ENCODE measurements around the gene KLHL30.

The KLHL30 gene, protein sequence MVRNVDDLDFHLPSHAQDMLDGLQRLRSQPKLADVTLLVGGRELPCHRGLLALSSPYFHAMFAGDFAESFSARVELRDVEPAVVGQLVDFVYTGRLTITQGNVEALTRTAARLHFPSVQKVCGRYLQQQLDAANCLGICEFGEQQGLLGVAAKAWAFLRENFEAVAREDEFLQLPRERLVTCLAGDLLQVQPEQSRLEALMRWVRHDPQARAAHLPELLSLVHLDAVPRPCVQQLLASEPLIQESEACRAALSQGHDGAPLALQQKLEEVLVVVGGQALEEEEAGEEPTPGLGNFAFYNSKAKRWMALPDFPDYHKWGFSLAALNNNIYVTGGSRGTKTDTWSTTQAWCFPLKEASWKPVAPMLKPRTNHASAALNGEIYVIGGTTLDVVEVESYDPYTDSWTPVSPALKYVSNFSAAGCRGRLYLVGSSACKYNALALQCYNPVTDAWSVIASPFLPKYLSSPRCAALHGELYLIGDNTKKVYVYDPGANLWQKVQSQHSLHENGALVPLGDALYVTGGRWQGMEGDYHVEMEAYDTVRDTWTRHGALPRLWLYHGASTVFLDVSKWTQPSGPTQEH

DNA sequence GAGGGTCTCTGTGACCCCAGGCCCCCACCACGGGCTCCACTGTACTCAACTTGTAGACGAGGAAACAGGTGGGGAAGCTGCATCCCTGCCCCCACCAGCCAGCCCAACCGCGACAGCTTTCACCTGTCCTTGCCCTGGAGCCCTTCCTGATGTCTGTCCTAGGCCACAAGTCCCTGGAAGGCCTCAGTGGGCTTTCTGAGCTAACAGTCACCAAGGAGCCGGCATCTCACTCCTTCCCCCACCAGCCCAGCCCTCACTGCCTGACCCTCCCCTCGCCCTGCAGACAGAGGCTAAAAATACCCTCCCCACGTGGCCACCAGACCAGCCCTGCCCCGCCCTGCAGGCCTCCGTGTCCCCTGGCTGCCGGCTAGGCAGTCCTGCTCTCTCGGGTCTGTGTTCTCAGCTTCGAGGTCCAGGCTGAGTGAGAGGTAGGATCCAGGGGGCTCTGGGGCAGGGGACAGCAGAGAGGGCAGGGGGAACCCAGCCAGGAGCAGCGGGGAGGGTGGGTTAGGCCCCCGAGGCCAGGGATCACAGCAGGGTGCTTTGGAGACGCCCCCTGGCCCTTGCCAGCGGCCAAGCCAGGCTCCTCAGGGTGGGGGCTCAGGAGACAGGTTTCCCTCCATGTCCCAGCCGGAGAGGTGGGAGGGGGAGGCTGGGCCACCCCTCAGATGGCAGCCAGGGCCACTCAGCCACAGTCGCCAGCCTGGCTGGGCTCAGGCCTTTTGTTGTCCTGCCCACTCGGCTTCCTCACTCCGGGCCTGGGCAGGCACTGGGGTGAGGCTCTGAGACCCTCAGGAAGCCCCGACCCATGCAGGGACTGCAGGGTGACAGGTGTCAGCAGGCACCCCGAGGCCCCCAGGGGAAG lies at the start of gene KLHL30:
TSS of gene KLHL30 (plus strand) at position 338 of the 865 bp plus-strand sequence. CDS start 2,087 bp downstream, outside the sequence.
- no peak for DNase-seq

DNA sequence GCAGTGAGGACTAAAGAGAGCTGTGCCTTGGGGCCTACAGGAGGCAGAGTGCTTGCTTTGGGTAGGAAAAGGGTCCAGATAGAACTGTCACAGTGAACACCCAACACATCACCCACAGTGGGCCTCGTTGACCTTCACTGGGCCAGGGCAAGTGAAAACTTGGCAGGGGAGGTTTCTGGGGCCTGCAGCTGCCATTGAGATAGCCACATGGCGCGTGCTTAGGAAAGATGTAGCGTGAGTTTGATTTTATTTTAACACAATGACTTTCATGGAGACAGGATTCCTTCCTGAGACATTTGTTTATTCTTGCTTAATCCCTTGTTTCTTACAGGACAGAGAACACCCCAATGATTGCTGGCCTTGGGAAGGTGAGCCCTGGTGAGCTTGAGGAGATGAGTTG lies 47.6 kb upstream of the KLHL30 start:
- DNase-seq = no peak

DNA sequence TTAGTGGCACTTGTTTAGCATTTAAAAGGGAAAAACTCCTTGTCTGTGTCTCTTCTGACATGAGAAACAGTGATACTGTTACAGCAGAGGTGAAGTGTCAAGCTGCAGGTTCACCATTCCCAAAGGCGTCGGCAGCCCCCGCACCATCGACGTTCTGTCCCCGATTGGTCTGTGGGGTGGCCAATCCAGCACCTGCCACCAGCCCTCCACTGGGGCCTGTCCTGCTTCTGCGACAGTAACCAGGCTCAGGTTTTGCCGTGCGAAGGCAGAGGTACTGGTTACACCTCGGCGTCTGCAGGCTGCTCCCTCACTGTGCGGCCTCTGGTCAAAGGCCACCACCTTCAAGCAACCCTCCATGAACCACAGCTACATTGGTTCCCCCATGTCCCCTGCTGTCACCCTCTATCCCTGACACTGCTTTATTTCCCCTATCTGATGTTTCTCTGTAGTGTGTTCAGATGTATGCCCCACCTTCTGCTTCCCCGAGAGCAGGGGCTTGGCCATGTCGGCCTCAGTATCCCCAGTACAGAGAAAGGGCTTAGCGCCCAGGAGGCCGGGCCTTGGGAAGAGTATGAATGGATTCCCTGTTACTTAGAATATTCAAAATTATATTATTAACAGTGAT lies 46.9 kb upstream of the KLHL30 start:
- DNase-seq = no peak

DNA sequence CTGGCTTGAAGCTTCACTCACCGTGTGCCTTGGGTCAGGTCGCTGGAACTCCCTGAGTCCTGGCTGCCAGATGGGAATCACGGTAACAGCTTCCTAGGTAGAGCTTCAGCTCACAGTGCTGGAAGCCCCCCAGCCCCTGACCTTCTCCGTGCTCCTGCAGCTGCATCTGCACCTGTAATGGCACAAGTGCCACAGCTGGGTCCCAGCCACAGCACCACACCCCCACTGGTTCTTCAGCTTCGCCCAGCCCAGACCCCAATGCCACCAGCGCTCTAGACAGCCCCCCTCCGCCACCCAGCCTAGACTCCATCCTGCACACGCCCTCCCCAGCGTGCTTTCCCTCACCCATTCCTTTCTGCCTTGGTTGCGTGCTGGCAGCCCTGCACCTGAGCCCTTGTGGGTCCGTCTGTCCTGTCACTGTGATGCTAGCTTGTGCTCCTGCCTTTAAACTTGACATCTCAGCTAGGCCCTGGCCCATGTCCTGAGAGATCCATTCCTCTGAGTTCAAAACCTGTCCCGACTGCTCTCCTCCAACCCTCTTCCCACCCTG lies 45.9 kb upstream of the KLHL30 start:
- DNase-seq = no peak

DNA sequence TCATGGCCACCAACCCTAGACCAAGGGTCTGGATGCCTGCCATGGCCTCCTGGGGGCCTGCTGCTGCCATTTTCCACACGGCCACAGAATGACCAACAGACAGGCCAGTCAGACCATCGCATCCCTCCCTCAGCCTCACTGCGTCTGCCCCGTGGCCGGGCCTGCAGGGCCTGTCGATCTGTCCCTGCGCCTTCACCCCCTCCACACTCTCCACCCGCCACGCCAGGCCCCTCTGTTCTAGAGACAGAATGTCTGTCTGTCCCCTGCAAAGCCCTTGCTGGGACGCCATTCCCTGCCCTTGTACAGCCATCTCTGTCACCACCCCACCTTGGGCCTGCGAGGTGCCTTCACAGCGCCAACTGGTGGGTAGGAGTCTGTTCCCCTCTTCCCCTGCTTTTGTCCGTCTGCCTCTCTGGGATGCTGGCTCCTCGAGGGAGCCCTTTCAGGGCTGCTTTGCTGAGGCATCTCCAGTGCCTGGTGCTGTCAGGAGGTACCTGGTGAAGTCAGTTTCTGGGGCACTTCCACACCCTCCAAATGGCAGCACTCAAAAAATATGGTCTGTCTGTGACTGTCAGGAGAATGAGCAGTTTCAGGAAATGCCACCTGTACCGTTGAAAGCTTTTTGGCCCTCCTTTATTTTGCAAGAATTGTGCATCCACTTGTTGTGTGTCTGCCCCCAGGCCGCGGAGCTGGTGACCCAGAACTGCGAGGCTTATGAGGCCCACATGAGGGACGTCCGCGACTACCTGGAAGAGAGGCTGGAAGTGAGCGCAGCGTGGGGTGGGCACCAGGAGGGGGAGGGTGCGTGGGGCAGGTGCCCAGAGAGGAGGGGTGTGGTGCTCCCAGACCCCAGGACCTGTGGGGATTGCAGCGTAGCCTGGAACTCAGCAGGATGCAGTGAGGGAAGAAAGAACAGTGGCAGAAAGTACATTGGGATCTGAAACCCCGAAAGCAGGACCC lies 45.0 kb upstream of the KLHL30 start:
- no peak for DNase-seq

DNA sequence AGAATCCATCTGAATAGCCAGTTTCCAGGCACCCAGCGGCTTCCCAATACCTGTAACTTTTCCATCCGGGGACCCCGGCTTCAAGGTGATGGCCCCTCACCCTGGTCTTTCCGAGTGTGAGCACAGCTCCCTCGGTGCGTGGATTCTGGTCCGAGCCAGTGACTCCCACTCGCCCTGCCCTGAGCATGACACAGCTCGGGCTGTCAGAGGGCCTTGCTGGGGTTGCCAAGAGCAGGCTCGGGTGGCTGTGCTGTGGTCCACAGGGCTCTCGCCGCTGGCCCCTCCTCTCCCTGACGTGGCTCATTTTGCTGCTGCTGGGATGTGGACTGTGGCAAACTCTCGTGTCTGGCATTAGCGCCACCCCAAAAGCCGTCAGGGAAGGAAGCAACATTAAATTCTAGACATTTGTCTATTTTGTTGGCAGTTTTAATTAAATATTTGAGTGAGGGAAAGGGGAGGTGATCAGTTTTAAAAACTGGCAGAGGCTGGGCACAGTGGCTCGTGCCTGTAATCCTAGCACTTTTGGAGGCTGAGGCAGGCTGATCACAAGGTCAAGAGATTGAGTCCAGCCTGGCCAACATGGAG lies 43.9 kb upstream of the KLHL30 start:
- DNase-seq = no peak

DNA sequence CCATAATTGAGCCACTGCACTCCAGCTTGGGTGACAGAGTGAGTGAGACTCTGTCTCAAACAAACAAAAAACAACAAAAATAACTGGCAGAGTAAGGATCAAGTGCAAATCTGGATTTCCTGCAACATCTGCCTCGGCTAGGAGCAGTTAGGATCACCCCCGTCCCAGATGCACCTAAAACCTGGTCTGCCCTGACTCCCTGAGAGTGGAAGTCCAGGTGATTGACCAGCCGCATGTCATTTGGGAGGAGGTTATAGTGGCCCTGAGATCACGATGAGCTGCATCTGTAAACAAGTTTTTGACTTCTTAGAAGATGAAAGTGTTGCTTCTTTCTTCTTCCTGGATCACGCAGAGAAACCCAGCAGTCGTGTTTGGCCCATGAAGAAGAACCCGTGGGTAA lies 43.3 kb upstream of the KLHL30 start:
- DNase-seq = no peak

DNA sequence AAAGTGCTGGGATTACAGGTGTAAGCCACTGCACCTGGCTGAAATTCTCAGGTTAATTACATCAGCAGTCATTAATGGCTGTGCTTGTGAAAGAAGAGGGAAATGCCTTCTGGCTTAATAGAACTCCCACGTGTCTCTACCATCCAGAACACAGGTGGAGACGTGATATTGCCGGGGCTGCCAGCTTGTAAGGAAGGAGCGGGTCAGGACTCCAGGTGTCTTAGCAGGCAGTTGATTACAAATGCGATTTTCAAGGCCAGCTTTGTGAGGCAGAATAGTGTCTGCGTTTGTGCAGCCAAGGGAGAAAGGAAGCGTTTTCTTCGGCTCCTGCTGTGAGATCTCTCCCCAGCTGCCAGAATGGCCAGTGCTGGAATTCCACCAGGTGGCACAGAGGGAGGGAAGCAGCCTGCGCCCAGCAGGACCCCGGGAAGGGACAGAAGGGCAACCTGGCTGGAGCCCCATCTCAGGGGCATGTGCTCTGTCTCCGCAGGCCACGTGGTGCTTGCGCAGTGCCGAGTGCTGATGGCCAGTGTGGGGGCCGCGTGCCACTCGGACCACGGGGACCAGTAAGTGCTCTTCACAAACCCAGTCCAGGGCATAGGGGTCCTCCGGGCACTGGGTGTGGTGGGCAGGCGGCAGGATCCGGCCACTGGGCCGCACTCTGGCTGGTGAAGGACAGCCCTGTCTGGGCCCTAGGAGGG lies 42.0 kb upstream of the KLHL30 start:
- no peak for DNase-seq

DNA sequence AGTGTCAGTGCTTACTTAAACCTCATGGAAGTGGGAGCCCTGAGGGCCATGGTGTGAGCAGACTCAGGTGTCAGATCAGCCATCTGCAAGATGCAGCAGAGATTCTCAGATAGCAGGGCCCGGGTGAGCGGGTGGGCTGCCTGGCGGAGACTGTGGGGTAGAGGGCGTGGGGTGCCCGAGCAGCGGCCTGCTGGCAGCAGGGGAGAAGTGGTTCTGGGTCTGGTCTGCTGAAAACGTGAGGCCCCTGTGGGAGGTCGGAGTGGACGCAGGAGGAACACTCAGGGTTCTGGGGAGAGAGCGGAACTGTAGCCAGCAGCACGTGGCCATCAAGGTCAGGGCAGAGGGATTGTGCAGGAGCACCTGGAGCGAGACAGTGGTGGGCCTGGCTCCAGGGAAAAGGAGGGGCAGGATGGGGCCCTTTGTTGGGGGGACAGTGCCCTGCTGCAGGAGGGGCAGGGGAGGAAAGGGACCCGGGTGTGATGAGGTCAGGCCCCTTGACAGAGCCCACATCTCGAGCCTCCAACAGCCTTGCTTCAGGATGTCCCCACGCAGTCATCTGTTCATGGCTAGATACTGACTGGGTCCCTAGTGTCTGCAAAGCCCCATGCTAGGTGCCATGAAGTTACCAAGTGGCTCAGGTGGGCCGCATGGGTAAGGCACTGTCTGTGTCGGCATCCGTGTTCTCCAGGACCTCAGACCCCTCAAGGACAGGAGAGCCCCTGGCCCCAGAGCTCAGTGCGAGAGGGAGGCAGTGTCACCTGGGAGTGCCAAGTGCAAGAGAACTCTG lies 41.1 kb upstream of the KLHL30 start:
- DNase-seq = no peak

DNA sequence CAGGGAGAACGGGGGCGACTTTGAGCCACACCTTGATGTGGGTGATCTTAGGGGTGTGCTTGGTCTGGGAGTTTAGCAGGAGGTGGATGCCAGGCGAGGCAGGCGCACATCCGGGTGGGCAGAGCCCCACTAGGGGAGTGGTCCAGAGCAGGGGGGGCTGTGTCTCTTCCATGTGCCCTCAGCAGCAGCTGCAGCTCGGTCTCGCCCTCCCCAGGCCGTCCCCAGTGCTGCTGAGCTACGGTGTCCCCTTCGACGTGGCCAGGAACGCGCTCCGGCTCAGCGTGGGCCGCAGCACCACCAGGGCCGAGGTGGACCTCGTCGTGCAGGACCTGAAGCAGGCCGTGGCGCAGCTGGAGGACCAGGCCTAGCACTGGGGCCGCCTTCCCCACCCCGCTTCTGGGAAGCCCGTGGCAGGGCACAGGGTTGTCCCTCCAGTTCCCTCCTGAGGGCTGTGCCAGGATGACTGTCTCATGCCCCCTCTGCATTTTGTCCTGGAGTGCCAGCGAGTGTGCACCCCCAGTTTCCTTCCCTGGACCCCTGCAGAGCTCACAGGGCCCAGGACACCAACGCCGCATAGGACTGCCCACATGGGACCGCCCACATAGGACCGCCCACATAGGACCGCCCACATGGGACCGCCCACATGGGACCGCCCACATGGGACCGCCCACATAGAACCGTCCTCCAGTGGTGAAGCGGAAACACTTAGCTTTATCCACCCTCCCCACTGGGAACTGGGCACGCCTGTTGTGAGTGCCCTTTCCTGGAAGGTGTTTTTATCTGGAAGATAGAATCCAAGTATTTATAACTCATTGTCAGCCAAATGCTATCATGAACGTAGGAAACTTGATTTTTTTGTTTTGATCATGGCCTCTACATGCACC lies 40.2 kb upstream of the KLHL30 start:
- no peak for DNase-seq

DNA sequence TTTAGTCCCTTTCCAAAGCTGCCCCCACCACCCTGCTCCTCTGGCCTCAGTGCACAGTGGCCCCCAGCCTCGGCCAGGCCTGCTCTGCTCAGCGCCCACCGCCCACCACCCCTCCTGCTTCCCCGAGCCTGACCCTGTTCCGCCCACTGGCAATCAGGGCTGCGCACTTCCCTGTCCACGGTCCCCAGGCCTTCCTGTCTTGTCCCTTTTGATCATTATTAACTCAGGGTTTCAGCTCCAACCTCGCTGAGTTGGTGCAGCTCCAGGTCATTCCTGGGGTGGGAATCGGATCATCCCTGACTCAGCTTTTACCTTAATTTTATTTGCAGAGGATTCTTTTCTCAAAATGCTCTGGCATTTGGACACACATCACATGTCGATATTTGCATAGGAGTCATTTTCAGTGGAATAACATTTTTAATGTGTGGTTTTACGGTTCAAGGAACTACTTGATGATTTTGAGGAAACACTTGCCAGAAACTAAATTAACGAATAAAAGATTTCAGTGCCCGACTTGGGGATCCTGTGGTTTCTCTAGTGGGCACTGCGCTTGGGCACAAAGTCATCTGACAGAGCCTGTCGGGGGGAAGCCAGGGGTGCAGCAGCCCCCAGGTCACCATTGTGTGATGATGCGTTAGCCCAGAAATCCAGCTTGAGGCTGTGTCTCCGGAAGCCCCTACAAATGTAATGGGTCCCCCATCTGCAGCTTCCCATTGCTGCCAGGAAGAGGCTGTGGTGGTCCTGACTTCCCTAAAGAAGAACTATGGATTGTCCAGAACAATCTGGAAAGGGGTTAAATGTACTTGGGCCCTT lies 39.4 kb upstream of the KLHL30 start:
- DNase-seq = no peak

DNA sequence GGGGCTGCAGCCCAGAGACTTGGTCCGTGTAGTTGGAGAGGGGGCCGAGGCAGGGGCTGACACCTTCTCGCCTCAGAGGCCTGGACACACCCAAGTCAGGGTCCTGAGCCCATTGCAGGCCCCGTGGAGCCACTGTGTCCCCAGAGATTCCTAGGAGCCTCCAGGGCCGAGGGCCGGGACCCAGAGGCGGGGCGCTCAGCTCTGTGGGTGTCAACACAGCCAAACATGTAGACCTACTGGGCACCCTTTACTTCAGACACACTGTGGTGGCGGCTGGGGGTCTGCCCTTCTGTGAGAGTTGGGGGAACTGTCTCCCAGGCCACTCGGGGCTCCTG lies 38.8 kb upstream of the KLHL30 start:
- DNase-seq = no peak

DNA sequence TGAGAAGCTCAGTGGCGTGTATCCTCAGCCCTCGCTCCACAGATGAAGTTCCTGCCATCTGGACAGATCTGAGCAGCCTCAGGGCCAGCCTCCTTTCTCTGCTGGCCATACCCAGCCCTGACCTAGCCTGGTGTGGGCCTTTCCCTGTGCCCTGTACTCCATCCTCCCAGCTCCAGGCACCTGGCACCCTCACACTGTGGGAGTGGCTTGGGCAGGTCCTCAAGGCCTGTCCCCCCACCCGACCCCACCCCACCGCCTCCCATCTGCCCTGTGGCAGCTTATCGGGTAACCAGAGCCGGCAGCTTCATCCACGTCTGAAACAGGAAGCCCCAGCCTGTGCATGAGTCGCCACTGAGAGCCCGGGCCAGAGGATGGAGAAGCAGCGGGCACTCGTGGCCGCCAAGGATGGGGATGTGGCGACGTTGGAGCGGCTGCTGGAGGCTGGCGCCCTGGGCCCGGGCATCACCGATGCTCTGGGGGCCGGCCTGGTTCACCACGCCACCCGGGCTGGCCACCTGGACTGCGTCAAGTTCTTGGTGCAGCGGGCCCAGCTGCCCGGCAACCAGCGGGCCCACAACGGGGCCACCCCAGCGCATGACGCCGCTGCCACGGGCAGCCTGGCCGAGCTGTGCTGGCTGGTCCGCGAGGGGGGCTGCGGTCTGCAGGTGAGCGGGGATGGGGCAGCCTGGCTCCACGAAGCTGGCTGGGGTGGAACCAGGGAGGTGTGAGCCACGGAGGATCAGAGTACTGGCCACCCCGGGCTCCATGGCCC lies 38.2 kb upstream of the KLHL30 start, which contains the start of gene ESPNL:
TSS of gene ESPNL (plus strand) at position 292 of the 772 bp plus-strand sequence. CDS start at position 372, 80 bp downstream.
- DNase-seq = no peak

DNA sequence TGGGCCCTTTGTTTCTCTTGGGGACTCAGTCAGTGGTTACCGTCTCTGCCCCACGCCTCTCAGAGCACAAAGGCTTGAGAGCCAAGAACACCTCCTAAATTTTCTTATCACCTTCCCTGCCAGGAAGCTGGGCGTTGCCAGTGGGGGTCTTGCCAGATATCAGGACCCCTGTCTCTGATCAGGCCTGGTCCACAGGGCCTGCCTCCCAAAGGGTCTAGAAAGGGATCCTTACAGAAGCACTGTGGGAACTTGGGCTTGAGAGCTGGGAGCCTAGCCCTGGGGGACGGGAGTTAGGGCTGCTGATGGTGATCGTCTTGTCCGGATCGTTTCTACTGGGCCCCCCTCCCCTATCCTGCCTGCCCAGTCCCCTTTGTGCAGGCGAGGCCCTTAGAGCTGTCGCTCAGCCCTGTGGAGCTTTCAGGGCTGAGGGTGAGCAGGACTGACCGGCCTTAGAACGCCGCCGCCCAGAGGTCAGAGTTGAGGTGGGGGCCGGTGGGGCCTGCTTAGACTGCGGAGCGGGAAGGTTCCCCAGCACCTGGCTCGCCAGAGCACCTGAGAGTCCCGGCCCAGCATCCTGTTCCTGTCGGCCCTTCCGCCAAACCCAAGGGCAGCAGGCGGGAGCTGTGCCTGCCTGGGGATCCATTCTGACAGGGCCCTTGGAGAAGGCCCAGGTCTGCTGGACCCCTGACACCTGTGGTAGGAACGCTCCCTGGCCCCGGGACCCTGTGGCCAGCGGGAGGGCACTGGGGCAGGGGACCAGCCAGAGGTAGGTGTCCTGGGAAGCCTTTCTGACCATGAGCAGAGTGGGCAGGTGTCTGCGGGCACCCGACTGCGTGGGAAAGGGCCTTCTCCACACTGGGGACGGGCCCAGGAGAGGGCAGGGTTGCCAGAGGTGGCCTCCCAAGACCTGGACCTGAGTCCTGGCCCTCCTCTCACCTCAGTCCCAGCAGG lies 37.4 kb upstream of the KLHL30 start:
- no peak for DNase-seq

All from NCI-H2081 treated with DMSO at 0.1 percent for 48 hours (cell line).